ENCODE measurements around the gene C12orf60.

DNA sequence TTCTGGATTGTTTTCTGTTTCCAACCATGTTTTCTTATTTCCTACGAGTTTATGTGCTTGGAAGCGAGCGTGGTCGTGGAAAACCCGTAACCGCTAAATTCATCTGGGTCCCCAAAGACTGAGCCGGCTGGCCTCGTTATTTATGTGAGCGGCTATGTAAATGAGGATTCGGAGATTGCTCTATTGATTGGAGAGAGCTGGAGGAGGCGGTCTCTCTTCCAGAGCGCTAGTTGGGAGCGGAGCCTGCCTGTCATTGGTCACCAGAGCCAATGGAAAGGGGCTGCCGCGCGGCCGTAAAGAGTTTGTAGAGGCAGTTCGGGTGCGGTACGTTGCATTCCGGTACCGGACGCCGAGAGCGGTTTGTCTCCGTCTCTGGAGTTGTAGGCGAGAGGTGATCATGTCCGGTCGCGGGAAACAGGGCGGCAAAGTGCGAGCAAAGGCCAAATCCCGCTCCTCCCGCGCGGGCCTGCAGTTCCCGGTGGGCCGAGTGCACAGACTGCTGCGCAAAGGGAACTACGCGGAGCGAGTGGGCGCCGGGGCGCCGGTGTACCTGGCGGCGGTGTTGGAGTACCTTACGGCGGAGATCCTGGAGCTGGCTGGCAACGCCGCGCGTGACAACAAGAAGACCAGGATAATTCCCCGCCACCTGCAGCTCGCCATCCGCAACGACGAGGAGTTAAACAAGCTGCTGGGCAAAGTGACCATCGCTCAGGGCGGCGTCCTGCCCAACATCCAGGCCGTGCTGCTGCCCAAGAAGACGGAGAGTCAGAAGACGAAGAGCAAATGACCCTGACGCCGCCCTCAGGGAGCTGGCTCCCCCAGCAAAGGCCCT is 29.2 kb upstream of the C12orf60 start:
- TF ChIP-seq CTCF (IDR thresholded peaks at IDR 0.05), result no peak
- peak; percentile 91 to 97 for TF ChIP-seq POLR2A (IDR thresholded peaks at IDR 0.05)
- TF ChIP-seq EP300 (IDR thresholded peaks at IDR 0.05), result no peak
- TF ChIP-seq POLR2AphosphoS5 (IDR thresholded peaks at IDR 0.05), result peak; percentile 90 to 96 (median 96)

Measured in suprapubic skin (tissue), 4 donors.